GOT3 (cell line): ENCODE data around the gene CMKLR1.

Experiments used
- DNase-seq: peaks from one replicate; lab custom pipeline; 2025; ENCODE audit warnings: mixed read lengths; lab: John Stamatoyannopoulos, UW

CMKLR1 gene

DNA sequence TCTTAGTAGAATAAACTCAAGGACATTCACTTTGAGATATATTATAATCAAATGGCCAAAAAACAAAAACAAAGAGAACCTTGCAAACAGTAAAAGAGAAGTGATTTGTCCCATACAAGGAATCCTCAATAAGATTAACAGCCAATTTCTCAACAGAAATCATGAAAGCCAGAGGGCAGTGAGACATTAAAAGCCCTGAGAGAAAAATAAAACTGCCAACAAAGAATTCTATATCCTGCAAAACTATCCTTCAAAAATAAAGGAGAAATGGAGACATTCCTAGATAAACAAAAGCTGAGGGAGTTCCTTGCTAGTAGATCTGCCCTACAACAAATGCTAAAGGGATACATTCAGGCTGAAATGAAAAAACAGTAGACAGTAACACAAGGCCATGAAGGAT lies 78.1 kb downstream of the CMKLR1 start:
- DNase-seq = no peak

GRCh38 chr12:108260039-108260438 lies 79.1 kb downstream of the CMKLR1 start:
- DNase-seq = no peak

GRCh38 chr12:108257610-108258106 lies 81.5 kb downstream of the CMKLR1 start:
- DNase-seq = no peak

DNA sequence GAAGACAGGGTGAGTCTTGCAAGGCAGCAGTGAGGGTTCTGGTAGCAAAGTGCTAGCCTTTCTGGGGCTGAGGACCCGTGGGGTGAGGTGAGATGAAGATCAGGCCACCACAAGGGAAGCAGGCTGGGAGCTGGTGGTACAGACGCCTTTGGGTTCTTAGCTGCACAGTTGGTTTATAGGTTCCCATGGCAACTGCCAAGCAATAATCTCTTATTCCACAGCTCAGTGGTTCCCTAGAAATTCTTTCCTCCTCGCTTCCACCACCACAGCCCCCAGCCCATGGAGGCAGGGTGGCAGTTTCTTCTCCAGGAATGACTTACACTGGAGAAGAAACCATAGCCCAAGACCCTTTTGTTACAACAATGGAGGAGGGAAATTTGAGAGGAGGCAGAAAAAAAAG lies 82.1 kb downstream of the CMKLR1 start:
- no peak for DNase-seq

- no peak for DNase-seq
These were observed 83.9 kb downstream of the CMKLR1 start for GRCh38 chr12:108255252-108255602.

DNA sequence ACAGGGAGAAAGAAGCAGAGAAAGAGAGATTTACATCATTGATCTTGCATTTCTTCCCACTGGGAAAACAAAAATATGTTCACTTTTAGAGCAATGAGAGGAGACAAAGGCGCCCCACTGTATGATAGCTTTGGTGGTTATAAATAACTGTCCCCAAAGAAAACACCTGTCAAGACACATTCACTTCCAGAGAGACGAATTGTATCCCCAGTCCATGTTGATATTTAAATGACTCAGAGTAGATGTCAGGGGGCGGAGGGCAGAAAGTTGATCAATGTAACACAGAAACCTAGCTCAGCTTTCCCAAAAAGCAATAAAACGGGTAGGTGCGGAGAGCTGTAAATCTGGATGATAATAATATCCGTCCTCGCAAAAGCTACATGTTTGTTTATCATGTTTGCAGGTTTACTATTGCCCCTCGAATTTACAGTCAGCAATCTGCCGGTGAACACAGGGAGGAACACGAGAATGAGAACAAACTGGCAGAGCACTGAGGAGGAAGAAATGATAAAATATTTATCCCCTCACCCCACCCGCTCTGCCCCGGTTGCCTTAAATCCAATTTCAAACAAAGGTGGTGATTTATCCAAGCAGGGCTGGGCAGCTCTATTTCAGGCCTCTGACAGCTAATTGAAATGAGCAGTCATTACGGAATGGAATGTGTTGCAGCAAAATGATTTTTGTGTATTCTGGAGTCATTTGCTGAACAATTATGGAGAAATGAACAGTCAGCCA lies 84.4 kb downstream of the CMKLR1 start:
- DNase-seq = no peak

GRCh38 chr12:108254030-108254429 lies 85.1 kb downstream of the CMKLR1 start:
- no peak for DNase-seq

DNA sequence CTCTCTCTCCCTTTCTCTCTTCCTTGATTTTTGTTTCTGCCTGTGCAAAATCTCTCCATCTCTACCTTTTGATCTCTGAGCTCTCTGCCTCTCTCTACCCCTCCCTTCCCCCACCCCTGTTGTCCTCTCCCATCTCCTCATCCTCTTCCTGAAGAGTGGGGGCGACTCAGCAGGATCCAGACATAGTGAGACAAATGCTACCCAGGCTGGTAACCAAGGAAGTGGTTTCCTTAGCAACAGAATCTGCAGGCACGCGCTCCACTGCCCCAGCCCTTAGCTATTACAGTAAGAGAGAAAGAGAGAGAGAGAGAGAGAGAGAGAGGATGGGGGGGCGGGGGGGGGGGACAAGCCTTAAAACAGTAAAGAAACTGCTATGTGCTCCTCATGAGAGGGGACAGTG lies 85.6 kb downstream of the CMKLR1 start:
- DNase-seq = no peak

- no peak for DNase-seq
These were observed 86.6 kb downstream of the CMKLR1 start for GRCh38 chr12:108252523-108252922.

- DNase-seq = no peak
These were observed 91.1 kb downstream of the CMKLR1 start for GRCh38 chr12:108248011-108248410.

DNA sequence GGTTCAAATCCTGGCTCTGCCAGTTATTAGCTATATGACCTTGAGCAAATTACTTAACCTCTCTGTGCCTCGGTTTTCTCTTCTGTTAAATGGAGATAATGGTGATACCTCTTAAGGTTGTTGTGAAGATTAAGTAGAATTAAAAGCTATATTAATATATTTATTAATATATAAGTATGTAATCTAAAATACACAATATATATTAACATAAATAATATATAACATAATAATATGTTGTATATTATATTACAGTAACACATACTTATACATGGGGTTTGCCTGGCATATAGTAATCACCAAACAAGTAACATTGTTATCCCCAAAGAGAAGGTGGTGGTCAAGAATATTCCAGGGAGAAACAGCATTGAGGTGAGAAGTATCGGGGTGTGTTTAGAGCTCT lies 92.0 kb downstream of the CMKLR1 start:
- DNase-seq = no peak

DNA sequence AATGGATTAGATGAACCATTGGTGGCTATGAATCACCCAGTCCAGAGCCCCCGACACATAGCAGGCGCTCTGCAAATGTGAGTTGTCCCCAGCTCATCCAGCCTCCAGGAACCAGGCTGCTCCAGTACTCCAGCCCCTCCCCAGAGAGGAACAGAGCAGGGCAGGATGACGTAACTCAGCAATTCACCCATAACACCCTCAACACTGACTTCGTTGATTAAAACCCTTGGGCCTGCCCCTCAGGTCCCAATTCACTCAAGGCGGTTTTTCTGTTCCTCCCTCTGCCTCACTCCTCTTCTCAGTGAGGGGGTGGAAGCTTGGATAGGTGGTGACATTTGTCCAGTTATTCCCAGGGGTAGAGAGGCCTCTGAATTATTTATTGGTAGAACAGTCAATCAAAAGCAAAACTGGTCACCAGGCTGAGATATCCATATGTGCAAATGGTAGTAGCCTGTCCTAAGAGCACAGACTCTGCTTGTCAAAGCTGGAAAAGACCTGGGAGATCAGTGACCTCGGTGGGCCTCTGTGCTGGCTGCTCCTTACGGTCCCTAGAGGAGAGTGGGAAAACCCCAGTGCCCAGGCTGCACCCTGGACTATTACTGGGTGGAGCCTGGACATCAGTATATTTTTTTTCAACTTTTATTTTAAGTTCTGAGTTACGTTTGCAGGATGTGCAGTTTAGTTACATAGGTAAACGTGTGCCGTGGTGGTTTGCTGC lies 97.0 kb downstream of the CMKLR1 start:
- DNase-seq = no peak

DNA sequence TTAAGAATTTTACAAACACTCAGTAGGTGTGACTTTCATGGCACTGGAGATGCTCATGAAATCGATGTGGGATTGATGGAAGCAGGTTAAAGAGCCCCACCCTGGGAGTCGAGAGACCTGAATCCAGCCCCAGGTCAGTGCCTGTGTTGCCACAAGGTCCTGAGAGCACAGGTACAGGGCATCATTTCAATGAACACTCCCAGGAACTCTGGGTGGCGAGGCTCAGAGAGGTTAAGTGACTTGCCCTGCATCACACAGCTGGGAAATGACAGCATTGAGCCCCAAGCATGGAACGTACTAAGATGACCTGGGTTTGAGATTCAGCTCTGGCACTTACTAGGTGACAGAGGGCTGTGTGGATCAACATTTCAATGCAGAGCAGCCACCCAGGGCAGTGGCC lies 98.2 kb downstream of the CMKLR1 start:
- no peak for DNase-seq

DNA sequence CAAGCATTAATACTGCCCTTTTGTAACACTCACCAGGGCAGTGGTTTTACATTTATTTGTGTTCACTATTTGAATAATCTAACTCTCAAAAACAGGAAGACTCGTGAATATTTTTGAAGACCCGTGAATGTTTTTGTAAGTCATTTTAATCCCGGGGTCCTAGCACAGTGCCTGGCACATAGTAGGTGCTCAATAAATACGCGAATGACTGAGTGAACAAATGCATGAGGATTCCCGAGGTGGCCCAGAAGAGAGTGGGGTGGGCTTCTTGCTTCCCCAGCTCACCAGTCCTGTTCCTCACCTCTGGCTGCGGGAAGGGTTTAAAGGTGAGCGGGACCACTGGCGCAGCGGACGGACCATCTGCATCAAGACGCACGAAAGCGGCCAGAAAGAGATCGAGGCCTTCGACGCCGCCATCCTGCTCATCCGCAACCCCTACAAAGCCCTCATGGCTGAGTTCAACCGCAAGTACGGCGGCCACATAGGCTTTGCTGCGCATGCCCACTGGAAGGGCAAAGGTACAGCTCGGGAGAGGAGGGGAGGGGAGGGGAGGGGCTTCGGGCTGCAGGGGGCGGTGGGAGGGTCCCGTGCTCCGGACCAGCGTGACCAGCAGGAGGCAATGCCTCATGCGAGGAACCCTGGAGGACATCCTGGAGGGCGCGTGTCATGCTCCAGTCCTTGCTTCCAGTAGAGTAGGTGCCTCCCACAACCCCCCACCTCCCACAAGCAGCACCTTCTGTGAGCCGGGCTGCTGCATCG lies 98.9 kb downstream of the CMKLR1 start:
- DNase-seq = no peak

GRCh38 chr12:108239378-108239777 lies 99.7 kb downstream of the CMKLR1 start:
- no peak for DNase-seq

GRCh38 chr12:108238474-108238873 lies 100.6 kb downstream of the CMKLR1 start:
- DNase-seq = no peak
